Activated CD4-positive, CD25-positive, alpha-beta regulatory T cell treated with anti-CD3 and anti-CD28 coated beads, Interleukin-2, amount 50 U/mL, for 16 hours (primary cell): ENCODE results near the gene USP50.
"Not testable (repeated sequence)": the region's sequence is repeated elsewhere in the genome, so short reads cannot be mapped to it uniquely, and the experiment has no call there.

Experiments used
- DNase-seq: peaks from one replicate; pipeline ENCODE4 v3.0.0-alpha.2; 2020; ENCODE audit warnings: low read depth, low spot score

The USP50 gene

GRCh38 chr15:50503144-50503543, 43.3 kb downstream of the USP50 start:
- no peak for DNase-seq

DNA sequence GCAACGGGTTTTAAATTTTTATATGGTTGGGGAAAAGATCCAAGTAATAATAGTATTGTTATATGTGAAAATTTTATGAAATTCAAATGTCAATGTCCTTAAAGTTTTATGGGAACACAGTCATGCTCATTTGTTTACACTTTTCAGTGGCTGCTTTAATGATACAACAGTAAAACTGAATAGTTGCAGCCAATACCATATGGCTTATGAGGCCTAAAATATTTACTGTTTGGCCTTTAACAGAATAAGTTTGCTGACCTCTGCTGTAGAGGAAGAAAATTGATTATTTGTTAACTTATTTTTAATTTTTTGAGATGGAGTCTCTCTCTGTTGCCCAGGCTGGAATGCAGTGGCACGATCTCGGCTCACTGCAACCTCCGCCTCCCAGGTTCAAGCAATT, 44.7 kb downstream of the USP50 start:
- no peak for DNase-seq

DNA sequence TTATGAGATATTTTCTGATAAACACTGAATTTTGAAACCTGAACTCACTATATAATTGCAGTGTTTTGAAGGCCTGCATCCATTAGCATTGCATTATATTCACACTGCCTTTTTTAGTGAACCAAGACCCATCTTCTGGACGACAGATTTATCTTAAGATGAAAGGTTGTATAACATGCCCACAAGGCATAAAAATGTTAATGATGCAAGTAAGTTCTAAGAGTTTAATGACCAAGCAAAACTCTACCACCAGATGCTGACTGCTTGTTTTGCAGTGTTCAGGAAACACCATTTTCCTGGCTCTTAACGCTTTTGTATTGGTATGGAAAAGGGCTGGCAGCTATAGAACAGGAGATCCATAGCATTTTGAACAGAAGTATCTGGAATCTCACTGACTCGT, 46.1 kb downstream of the USP50 start:
- DNase-seq, result no peak

GRCh38 chr15:50496692-50497091, 49.8 kb downstream of the USP50 start:
- no peak for DNase-seq

DNA sequence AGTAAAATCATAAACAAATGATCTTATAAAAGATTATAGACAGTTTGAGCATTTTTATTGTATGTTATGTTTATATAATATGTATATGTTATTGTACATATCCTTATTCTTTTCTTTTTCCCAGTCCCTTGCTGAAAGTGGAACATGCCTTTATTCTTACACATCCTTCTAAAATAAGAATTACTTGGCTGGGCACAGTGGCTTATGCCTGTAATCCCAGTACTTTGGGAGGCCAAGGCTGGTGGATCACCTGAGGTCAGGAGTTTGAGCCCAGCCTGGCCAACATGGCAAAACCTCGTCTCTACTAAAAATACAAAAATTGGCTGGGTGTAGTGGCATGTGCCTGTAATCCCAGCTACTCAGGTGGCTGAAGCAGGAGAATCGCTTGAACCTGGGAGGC, 51.9 kb downstream of the USP50 start:
- DNase-seq, result not testable (repeated sequence)

GRCh38 chr15:50493625-50494024, 52.8 kb downstream of the USP50 start:
- no peak for DNase-seq

DNA sequence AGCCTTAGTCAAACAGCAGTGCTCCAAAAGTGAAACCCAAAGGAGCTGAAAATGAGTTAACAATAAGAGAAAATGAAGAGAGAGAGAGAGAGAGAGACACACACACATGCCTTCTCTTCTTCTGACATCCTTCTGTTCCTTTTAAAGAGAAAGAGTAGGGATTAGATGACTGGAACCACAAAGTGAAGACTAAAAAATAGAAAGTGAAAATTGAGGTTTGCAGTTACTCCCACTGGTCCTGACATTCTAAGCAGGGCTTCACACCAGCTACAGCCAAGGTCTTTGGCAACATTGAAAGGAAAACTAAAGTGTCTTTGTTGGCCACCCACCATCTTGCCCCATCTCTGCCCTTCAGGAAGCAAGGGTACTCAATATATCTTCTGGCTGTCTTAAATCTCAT, 59.2 kb downstream of the USP50 start:
- no peak for DNase-seq

- DNase-seq, result no peak
Measured at GRCh38 chr15:50485389-50485788, 61.1 kb downstream of the USP50 start.

GRCh38 chr15:50484781-50485180, 61.7 kb downstream of the USP50 start:
- no peak for DNase-seq

DNA sequence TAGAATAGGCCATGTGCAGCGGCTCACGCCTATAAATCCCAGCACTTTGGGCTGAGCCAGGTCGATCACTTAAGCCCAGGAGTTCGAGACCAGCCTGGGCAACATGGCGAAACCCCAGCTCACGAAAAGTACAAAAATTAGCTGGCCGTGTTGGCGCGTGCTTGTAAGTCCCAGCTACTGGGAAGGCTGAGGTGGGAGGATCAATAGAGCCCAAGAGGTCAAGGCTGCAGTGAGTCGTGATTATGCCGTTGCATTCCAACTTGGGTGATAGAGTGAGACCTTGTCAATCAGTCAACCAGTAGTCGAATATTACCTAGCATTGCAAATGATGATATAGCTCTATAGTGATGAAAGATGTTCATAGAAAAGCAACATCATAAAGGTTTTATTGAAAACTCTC, 70.3 kb downstream of the USP50 start:
- no peak for DNase-seq

- DNase-seq, result no peak
Measured at GRCh38 chr15:50471072-50471471, 75.4 kb downstream of the USP50 start.

DNA sequence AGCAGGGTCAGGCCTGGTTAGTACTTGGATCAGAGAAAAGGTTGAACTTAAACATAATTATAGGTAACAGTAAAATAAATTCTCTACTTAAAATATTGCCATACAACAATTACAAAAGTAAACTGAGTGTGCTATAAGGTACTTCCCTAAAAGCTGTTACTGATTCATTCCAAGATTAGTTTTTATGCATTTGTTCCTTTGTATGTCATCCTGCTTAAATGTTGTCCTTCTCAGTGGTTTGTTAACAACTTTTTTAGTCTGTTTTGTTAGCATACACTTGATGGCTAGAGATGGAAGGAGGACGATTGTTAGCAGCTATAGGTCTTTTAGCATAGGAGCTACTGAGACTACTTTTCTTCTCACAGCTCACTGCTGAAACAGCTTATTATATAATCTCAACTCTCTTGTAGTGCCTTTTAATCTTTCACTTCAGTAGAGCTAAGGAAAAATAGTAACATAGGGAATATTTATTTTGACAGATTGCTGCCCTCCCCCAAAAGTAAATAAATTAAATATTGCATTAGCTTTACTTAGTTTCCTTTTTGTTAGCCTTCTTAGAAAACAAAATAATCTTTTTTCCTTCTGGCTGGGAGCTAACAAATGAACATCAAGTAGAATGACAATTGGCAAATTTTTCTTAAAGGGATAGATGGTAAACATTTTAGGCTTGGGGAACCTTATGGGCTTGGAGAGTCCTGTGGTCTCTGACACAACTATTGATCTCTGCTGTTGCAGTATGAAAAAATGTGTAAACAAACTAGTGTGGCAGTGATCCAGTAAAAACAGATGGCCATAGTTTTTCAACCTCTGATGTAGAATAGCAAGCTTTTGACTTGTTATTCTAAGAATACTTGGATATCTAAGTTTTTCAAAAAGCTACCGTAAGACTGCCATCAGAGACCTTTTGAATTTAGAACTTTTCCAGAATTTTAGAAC, 82.8 kb downstream of the USP50 start:
- DNase-seq, result no peak

DNA sequence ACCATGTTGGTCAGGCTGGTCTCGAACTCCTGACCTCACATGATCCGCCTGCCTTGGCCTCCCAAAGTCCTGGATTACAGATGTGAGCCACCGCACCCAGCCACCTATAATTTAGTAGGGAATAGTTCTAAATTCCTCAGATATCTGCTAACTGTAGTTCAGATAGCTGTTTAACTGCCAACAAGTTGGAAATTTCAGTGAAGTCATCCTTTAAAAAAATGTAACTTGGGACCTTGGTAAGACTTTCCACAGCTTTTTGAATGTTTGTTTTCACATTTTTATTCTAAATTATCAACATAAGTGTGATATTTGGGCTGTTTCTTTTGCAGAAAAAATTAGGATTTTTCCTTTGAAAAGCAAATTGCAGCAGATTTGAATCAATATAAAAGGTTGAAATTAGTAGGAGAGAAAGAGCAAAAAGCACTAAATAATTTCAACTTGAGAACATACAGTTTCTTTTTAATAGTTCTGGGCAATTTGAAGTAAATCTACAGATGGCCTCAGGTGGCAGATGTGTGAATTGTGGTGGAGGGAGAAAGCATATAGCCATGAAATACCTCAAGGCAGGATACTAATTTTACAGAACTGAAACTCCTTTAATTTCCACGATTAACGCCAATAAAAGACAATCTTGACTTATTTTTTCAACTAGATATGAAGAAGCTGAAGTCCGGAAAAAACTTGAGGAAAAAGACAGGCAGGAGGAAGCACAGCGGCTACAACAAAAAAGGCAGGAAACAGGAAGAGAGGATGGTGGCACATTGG, 87.9 kb downstream of the USP50 start:
- DNase-seq, result no peak

GRCh38 chr15:50452927-50453326, 93.5 kb downstream of the USP50 start:
- no peak for DNase-seq
